Endothelial cell of umbilical vein (primary cell): ENCODE data around the gene MYO9A. TPM values are rescaled to one million over a fixed set of nuclear protein-coding genes. Genes with fewer than 3 reads are reported as not detected.

Experiments used
- BruUV-seq: library from RNA; stranded (reverse); fragments of 400-500 nt; replicated peaks from 2 replicates; lab custom pipeline; 2021; lab: Mats Ljungman, UMichigan
- CTCF ChIA-PET: fragments of 300-600, 350-600 bp; sonication (Branson Sonifier 250); formaldehyde crosslinking; loops from one replicate; lab custom pipeline; 2021; ENCODE audit warnings: antibody characterized with exemption, inconsistent platforms; lab: Charles Lee
- POLR2A ChIA-PET: fragments of 300-600, 350-600 bp; sonication (Branson Sonifier 250); formaldehyde crosslinking; loops from one replicate; lab custom pipeline; 2021; ENCODE audit warnings: antibody characterized with exemption, inconsistent platforms; lab: Charles Lee
- DNase-seq: peaks from one replicate; pipeline ENCODE4 v3.0.0-alpha.2; 2011; ENCODE audit warnings: low read depth, low spot score
- FAIRE-seq: peaks from 2 replicates; lab custom pipeline; 2011; peaks lifted over from hg19 to GRCh38; lab: Jason Lieb, UNC
- H2AFZ ChIP-seq: 2 replicates; pipeline ENCODE4 v1.6.0; 2012; ENCODE audit warnings: low read depth, low read length, control low read depth, inconsistent platforms
- H3K27ac ChIP-seq: 2 replicates; pipeline ENCODE4 v1.5.1; 2011; ENCODE audit warnings: low read depth, mild to moderate bottlenecking, control low read depth, low read length, moderate library complexity; ENCODE audit not compliant: insufficient read depth
- H3K27me3 ChIP-seq, 2 experiments: 2 replicates each; pipeline versions ENCODE4 v1.6.0 to v1.6.1; 2011; ENCODE audit warnings: low read length in 2 of 2, mixed read lengths in 1 of 2; ENCODE audit not compliant: control insufficient read depth in 2 of 2, insufficient read depth in 2 of 2
- H3K36me3 ChIP-seq, 2 experiments: 2 replicates in 1 of 2; 3 replicates in 1 of 2; pipeline ENCODE4 v1.5.1; 2011; ENCODE audit warnings: low read length in 2 of 2, mild to moderate bottlenecking in 1 of 2, moderate library complexity in 1 of 2; ENCODE audit not compliant: control insufficient read depth in 2 of 2, insufficient read depth in 2 of 2; ENCODE audit errors: extremely low read depth in 1 of 2
- H3K4me1 ChIP-seq: 3 replicates; pipeline ENCODE4 v1.5.1; 2011; ENCODE audit warnings: mild to moderate bottlenecking, low read length; ENCODE audit not compliant: control insufficient read depth, insufficient read depth; ENCODE audit errors: extremely low read depth
- H3K4me2 ChIP-seq: 2 replicates; pipeline ENCODE4 v1.6.1; 2011; ENCODE audit warnings: low read length, control low read depth, mixed read lengths; ENCODE audit not compliant: insufficient read depth
- H3K4me3 ChIP-seq, 3 experiments: fragments of 200-600 bp in 1 of 3; sonication (generic), shearing (Covaris generic) in 1 of 3; replicated peaks in 1 of 3; 2 replicates each; pipeline ENCODE4 v1.5.1; 2011 to 2016; ENCODE audit warnings: control low read depth in 3 of 3, low read length in 3 of 3, mild to moderate bottlenecking in 2 of 3, inconsistent platforms in 1 of 3, low read depth in 1 of 3, moderate library complexity in 1 of 3; ENCODE audit not compliant: insufficient read depth in 1 of 3
- H3K79me2 ChIP-seq: 2 replicates; pipeline ENCODE4 v1.6.0; 2012; ENCODE audit warnings: low read length, inconsistent platforms; ENCODE audit not compliant: control insufficient read depth, insufficient read depth
- H3K9ac ChIP-seq: replicated peaks from 2 replicates; pipeline ENCODE3; 2011; ENCODE audit warnings: low read length, control low read depth; ENCODE audit not compliant: insufficient read depth; ENCODE audit errors: extremely low read depth
- H3K9me1 ChIP-seq: replicated peaks from 3 replicates; pipeline ENCODE4 v1.6.0; 2011; ENCODE audit warnings: mild to moderate bottlenecking, low read length; ENCODE audit not compliant: control insufficient read depth, insufficient read depth; ENCODE audit errors: extremely low read depth
- H3K9me3 ChIP-seq: replicated peaks from 2 replicates; pipeline ENCODE4 v1.5.1; 2012; ENCODE audit warnings: low read length, inconsistent platforms; ENCODE audit not compliant: control insufficient read depth, insufficient read depth
- H4K20me1 ChIP-seq: replicated peaks from 2 replicates; pipeline ENCODE3; 2011; ENCODE audit warnings: mild to moderate bottlenecking, low read length; ENCODE audit not compliant: control insufficient read depth, insufficient read depth; ENCODE audit errors: extremely low read depth
- CTCF ChIP-seq, 2 donors: IDR thresholded peaks; 1 replicate in 1 of 2; 2 replicates in 1 of 2; pipeline ENCODE4 v1.5.1; 2011; ENCODE audit warnings: low read length in 2 of 2, mild to moderate bottlenecking in 2 of 2, moderate library complexity in 2 of 2, control low read depth in 1 of 2, inconsistent platforms in 1 of 2, low read depth in 1 of 2; ENCODE audit not compliant: insufficient read depth in 1 of 2; ENCODE audit errors: extremely low read depth in 1 of 2
- EZH2 ChIP-seq: IDR thresholded peaks from 2 replicates; pipeline ENCODE4 v1.6.1; 2012; ENCODE audit warnings: borderline replicate concordance, low read depth, mild to moderate bottlenecking, moderate library complexity, low read length, inconsistent platforms; ENCODE audit not compliant: severe bottlenecking
- FOS ChIP-seq: IDR thresholded peaks from 2 replicates; pipeline ENCODE4 v1.6.1; 2011; ENCODE audit warnings: mild to moderate bottlenecking, low read length, moderate library complexity, borderline replicate concordance; ENCODE audit not compliant: insufficient read depth
- GATA2 ChIP-seq: IDR thresholded peaks from 2 replicates; pipeline ENCODE4 v1.7.0; 2011; ENCODE audit warnings: low read depth, mild to moderate bottlenecking, moderate library complexity, mixed read lengths, low read length; ENCODE audit not compliant: insufficient read length, insufficient read depth
- JUN ChIP-seq: IDR thresholded peaks from 2 replicates; pipeline ENCODE4 v1.6.1; 2011; ENCODE audit warnings: borderline replicate concordance, low read depth; ENCODE audit not compliant: insufficient read length, insufficient read depth
- MAX ChIP-seq: IDR thresholded peaks from 2 replicates; pipeline ENCODE4 v1.6.1; 2011; ENCODE audit not compliant: insufficient read depth, insufficient read length
- MYC ChIP-seq: IDR thresholded peaks from one replicate; pipeline ENCODE4 v1.6.1; 2011; ENCODE audit warnings: mild to moderate bottlenecking, low read depth, low read length
- POLR2A ChIP-seq: IDR thresholded peaks from 2 replicates; pipeline ENCODE4 v1.6.1; 2012; ENCODE audit warnings: low read depth, mild to moderate bottlenecking, control low read depth, low read length
- POLR2AphosphoS5 ChIP-seq: IDR thresholded peaks from 2 replicates; pipeline ENCODE4 v1.6.1; 2012; ENCODE audit warnings: low read depth, mild to moderate bottlenecking, control low read depth, low read length, moderate library complexity; ENCODE audit not compliant: insufficient read depth
- dilution Hi-C: fragments of 300-500 bp; cut with MboI; formaldehyde crosslinking; loops from one replicate; pipeline ENCODE4 v1.15.0; 2019; ENCODE audit warnings: low sequenced_read_pairs; ENCODE audit not compliant: extremely low pct_ligation_motif_present
- intact Hi-C: fragments of 100-400 bp; cut with micrococcal nuclease; formaldehyde crosslinking; loops from one replicate; pipeline ENCODE4 v1.10.0; 2022
- polyA plus RNA-seq, 4 experiments: library from polyadenylated mRNA; depleted of rRNA in 3 of 4; stranded (reverse) in 3 of 4; unstranded in 1 of 4; fragments of >200 nt; gene quantifications; 2 replicates each; pipeline versions ENCODE4 v1.2.1 to v1.2.3, GENCODE V29; 2011 to 2012; ENCODE audit warnings: missing spikeins in 1 of 4
- total RNA-seq: library from RNA; stranded (reverse); gene quantifications from 2 replicates; pipeline ENCODE4 v1.2.3, GENCODE V29; 2021

Gene MYO9A
- total and polyA plus RNA-seq, 2 donors (not counting 3 experiments of a cell fraction or from before 2014, with no cell fraction given), result 6.4 to 30.3 TPM

GRCh38 chr15:71889385-71889784, 228.6 kb downstream of the MYO9A start:
- intact Hi-C loops, result no loop called here
- BruUV-seq, result no TSS peak
- H3K27ac ChIP-seq, result no peak overlapping the region
- no peaks in the 10 kb centered on the region for H3K4me1 ChIP-seq
- no peaks in the 10 kb centered on the region for H3K79me2 ChIP-seq
- no peak for TF ChIP-seq MAX
- TF ChIP-seq EZH2, result no peak
- no peak for TF ChIP-seq POLR2A
- TF ChIP-seq GATA2, result no peak
- no peak for FAIRE-seq
- CTCF ChIA-PET, result no interaction called here
- H3K27me3 ChIP-seq, result no peaks in the 10 kb centered on the region
- no peak overlapping the region for H3K4me2 ChIP-seq
- H4K20me1 ChIP-seq, result no peaks in the 10 kb centered on the region
- no peaks in the 10 kb centered on the region for H3K9me1 ChIP-seq
- H2AFZ ChIP-seq, result no peak overlapping the region
- H3K4me3 ChIP-seq, result no peak overlapping the region
- H3K36me3 ChIP-seq, result no peaks in the 10 kb centered on the region
- dilution Hi-C loops, result no loop called here
- no peaks in the 10 kb centered on the region for H3K9me3 ChIP-seq
- POLR2A ChIA-PET, result interaction anchor here (0.6 kb wide), 1 partner anchor 494 kb away, joined by 5 read pairs; no protein-coding TSS in a partner anchor
- no peak overlapping the region for H3K9ac ChIP-seq
- DNase-seq, result no peak

- H3K4me2 ChIP-seq, result no peak overlapping the region
- ChIA-PET CTCF (no interaction called here), POLR2A (no interaction called here)
- DNase-seq, result no peak
- H3K9me3 ChIP-seq, result no peaks in the 10 kb centered on the region
- H3K9ac ChIP-seq, result no peak overlapping the region
- H3K9me1 ChIP-seq, result no peaks in the 10 kb centered on the region
- no peak for FAIRE-seq
- H3K36me3 ChIP-seq, result no peaks in the 10 kb centered on the region
- dilution Hi-C loops, result no loop called here
- TF ChIP-seq MYC (no peak), POLR2AphosphoS5 (no peak), POLR2A (no peak), FOS (no peak), EZH2 (no peak), GATA2 (no peak), JUN (no peak), MAX (no peak), CTCF (IDR thresholded peaks at IDR 0.05; ENCODE audit: extremely low read depth in 1 of 2, insufficient read depth in 1 of 2, low read depth in 1 of 2, low read length in 2 of 2) (no peak)
- no peaks in the 10 kb centered on the region for H3K27me3 ChIP-seq
- no TSS peak for BruUV-seq
- H4K20me1 ChIP-seq, result no peaks in the 10 kb centered on the region
- H3K79me2 ChIP-seq, result no peaks in the 10 kb centered on the region
- H3K27ac ChIP-seq, result no peak overlapping the region
- no peak overlapping the region for H3K4me3 ChIP-seq
- no peak overlapping the region for H2AFZ ChIP-seq
- H3K4me1 ChIP-seq, result no peaks in the 10 kb centered on the region
- intact Hi-C loops, result no loop called here
These were observed 229.2 kb downstream of the MYO9A start for GRCh38 chr15:71888797-71889196.
